Mucosa of descending colon (tissue), 3 donors: ENCODE data around the gene ASB4. TPM values are rescaled to one million over a fixed set of nuclear protein-coding genes. Genes with fewer than 3 reads are reported as not detected.

ENCODE experiments used
- ATAC-seq: fragments of 200-7000 bp; cut with Tn5 transposase; one replicate; pipeline ENCODE4 v1.9.1; 2020; ENCODE audit warnings: mild to moderate bottlenecking, moderate library complexity
- DNase-seq, 3 donors: peaks; one replicate each; pipeline ENCODE4 v3.0.0-alpha.2; 2020
- H3K36me3 ChIP-seq: fragments of 200-600 bp; one replicate; pipeline ENCODE4 v1.8.0; 2021; ENCODE audit warnings: low read depth, mild to moderate bottlenecking
- H3K4me1 ChIP-seq: fragments of 200-600 bp; one replicate; pipeline ENCODE4 v1.8.0; 2021; ENCODE audit warnings: low read depth, mild to moderate bottlenecking
- H3K4me3 ChIP-seq: fragments of 200-600 bp; one replicate; pipeline ENCODE4 v1.8.0; 2021; ENCODE audit warnings: mild to moderate bottlenecking
- H3K9me3 ChIP-seq: fragments of 200-600 bp; one replicate; pipeline ENCODE4 v1.8.0; 2021; ENCODE audit warnings: mild to moderate bottlenecking
- intact Hi-C, 2 donors: fragments of 100-400 bp; cut with DNase I in 1 of 2; cut with micrococcal nuclease in 1 of 2; formaldehyde crosslinking; loops; one replicate each; pipeline versions ENCODE4 v1.11.0 to v1.11.1; 2022; cut with DNase I, micrococcal nuclease
- total RNA-seq, 3 donors: library from RNA; stranded (reverse); fragmentation: NEBNext Ultra II Directional in 2 of 3; extraction: Animal tissue kit (Norgen Biotek cat#: 25700) in 2 of 3; gene quantifications; one replicate each; pipeline versions ENCODE4 v1.2.1 to v1.2.4, GENCODE V29; 2021 to 2023
- TF ChIP-seq, protein P1 (sequence below): fragments of 200-600 bp; IDR thresholded peaks from one replicate; pipeline ENCODE4 v1.8.0; 2022; ENCODE audit warnings: antibody characterized with exemption, mild to moderate bottlenecking
- donor health status: DM: no; HTN: no; CAD: no; lungs with moderate emphysema.
- donor health status: DM: no; HTN: no; CAD: no.
- donor health status: DM: no; HTN: yes; CAD: no.

ASB4 gene
- total RNA-seq, 3 donors from 2014 or later = 0.13 to 0.84 TPM; not detected in 1

DNA sequence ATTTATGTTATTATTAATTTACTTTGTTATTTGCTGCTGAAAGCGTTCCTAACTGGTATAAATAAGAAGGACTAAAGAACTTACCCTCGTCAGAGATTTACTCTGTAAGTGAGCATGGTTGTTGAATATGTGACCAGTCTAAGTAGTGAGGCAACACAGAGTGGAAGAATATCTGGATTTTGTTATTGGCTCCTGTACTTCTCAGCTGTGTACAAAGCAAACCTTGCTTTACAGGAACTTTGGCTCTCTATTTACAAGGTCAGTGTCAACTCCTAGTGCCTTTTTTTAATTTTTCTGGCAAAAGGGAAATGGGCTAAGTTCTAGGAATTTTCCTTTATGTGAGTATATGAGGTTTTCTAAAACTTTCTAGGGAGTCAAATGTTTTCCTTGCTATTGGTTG, 74.9 kb downstream of the ASB4 start:
- Histone ChIP-seq H3K9me3 (no peaks in the 10 kb centered on the region), H3K4me3 (no peak overlapping the region), H3K36me3 (no peaks in the 10 kb centered on the region), H3K4me1 (no peaks in the 10 kb centered on the region)
- TF ChIP-seq, protein P1, sequence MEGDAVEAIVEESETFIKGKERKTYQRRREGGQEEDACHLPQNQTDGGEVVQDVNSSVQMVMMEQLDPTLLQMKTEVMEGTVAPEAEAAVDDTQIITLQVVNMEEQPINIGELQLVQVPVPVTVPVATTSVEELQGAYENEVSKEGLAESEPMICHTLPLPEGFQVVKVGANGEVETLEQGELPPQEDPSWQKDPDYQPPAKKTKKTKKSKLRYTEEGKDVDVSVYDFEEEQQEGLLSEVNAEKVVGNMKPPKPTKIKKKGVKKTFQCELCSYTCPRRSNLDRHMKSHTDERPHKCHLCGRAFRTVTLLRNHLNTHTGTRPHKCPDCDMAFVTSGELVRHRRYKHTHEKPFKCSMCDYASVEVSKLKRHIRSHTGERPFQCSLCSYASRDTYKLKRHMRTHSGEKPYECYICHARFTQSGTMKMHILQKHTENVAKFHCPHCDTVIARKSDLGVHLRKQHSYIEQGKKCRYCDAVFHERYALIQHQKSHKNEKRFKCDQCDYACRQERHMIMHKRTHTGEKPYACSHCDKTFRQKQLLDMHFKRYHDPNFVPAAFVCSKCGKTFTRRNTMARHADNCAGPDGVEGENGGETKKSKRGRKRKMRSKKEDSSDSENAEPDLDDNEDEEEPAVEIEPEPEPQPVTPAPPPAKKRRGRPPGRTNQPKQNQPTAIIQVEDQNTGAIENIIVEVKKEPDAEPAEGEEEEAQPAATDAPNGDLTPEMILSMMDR = no peak
- intact Hi-C loops = no loop called here
- ATAC-seq = no peak
- no peak for DNase-seq

DNA sequence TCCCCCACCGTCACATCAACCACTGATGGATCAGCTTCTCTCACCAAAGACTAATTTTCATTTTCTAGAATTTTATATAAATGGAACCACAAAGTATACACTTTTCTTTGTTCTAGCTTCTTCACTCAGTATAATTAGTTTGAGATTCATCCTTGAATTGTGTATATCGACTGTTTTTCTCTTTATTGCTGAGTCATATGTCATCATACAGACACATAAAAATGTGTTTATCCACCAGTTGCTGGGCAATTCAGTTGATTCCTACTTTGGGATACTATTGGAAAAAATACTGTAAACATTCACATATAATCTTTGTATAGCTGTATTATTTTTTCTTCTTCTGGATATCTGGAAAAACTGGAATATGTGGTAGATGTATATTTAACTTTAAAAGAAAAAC, 84.0 kb downstream of the ASB4 start:
- Histone ChIP-seq H3K9me3 (peaks cover 3% of the 10 kb centered on the region), H3K36me3 (no peaks in the 10 kb centered on the region), H3K4me3 (no peak overlapping the region), H3K4me1 (no peaks in the 10 kb centered on the region)
- ATAC-seq = no peak
- DNase-seq = no peak
- intact Hi-C loops = no loop called here
- TF ChIP-seq, protein P1 = no peak

DNA sequence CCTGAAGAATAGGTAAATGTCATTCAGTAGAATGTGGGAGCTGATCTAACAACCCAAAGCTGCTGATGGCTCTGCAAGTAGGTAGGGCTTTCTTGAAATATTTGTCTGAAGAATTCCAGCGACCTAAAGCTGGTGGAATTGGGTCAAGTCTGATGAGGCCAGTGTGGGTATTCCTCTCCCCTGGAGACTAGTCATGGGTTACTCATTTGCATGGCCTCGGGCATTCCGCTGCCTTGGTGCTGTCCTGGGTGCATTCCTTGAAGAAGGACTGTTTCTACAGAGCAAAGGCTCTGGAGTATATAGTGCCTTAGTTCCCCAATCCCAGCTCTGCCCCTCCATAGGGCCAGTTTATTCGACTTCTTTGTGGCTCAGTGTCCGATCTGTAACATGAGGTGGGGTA, 91.4 kb downstream of the ASB4 start:
- no peak for DNase-seq
- TF ChIP-seq, protein P1 = no peak
- intact Hi-C loops = no loop called here
- ATAC-seq = no peak
- no peaks in the 10 kb centered on the region for H3K4me1 ChIP-seq
- peaks cover 3% of the 10 kb centered on the region for H3K9me3 ChIP-seq
- no peak overlapping the region for H3K4me3 ChIP-seq
- H3K36me3 ChIP-seq = no peaks in the 10 kb centered on the region

DNA sequence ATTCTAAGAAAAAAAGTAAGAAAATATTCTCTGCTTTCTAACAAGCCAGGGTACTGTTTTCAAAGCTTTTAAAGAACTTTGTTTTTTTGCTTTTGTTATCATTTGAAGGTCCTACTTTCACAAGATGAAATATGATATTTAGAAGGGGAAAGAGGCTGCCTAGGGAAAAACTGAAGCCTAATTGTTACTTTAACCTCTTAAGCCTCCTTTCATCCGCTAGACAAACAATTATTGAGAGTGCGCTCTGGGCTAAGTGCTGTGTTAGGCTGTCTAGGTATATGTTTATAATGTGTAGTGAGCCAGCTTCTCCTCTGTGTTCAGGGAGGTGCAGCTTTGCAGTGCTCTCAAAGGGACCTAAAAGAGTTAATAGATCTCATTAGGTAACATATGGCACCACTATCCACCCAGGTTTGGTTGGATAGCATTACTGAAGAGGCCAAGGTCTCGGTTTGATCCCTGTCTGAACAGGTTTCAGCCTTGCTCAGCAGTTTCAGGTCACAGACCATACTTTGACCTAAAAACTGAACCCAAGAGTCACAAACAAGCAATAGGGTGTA, 92.6 kb downstream of the ASB4 start:
- ATAC-seq (no peak), DNase-seq (no peak)
- Histone ChIP-seq H3K4me1 (no peaks in the 10 kb centered on the region), H3K9me3 (peaks cover 2% of the 10 kb centered on the region), H3K36me3 (no peaks in the 10 kb centered on the region), H3K4me3 (no peak overlapping the region)
- TF ChIP-seq, protein P1 = no peak
- intact Hi-C loops = no loop called here

DNA sequence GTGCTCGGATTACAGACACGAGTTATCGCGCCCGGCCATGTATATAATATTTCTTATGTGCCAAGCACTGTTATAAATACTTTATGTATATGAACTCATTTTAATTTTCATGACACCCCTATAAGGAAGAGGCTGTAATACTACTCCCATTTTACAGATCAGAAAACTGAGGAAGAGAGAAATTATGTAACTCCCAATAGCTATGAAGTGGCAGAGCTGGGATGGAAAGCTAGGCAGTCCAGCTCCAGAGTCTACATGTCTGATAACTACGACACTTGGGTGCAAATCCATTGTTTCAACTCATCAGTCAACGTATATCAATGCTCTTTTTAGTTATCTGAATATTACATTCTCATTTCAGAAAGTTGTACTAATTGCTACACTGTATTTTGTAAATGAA, 93.6 kb downstream of the ASB4 start:
- ATAC-seq = no peak
- Histone ChIP-seq H3K36me3 (no peaks in the 10 kb centered on the region), H3K4me1 (no peaks in the 10 kb centered on the region), H3K4me3 (no peak overlapping the region), H3K9me3 (no peaks in the 10 kb centered on the region)
- intact Hi-C loops = no loop called here
- TF ChIP-seq, protein P1 = no peak
- DNase-seq = no peak

DNA sequence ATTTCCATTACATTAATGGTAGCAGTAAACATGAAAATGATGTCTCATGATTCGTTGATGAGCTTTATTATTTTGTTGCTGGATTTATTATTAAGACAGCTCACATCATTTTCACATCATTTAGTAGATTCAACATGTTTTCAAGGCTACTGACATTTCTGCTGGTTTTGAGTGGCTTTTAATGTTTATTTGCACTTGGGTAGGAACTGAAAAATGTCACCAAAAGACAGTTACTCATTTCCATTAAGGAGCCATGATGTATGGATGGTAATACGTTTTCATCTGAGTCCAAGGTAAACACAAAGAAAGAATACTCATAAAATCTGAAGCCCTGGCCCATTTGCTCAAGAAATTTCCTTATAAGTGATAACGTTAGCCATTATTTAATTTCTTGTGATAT, 95.7 kb downstream of the ASB4 start:
- Histone ChIP-seq H3K9me3 (no peaks in the 10 kb centered on the region), H3K4me1 (no peaks in the 10 kb centered on the region), H3K4me3 (no peak overlapping the region), H3K36me3 (no peaks in the 10 kb centered on the region)
- no peak for DNase-seq
- no peak for ATAC-seq
- TF ChIP-seq, protein P1 = no peak
- intact Hi-C loops = no loop called here
